ENCODE results near the gene AKR1B1. TPM values are rescaled to one million over a fixed set of nuclear protein-coding genes. Genes with fewer than 3 reads are reported as not detected.

AKR1B1 gene
- total RNA-seq, 1 donor, result 85.8 TPM

GRCh38 chr7:134438946-134439345, 20.0 kb downstream of the AKR1B1 start:
- H3K27me3 ChIP-seq (ENCODE audit: insufficient read depth, low read length), result no peaks in the 10 kb centered on the region
- no peak overlapping the region for H3K27ac ChIP-seq (ENCODE audit: low read depth, low read length)
- TF ChIP-seq CTCF (IDR thresholded peaks at IDR 0.05; ENCODE audit: extremely low read depth, low read depth, low read length), result no peak
- H3K79me2 ChIP-seq (ENCODE audit: insufficient read depth, low read length), result no peaks in the 10 kb centered on the region
- peaks cover 28% of the 10 kb centered on the region for H3K36me3 ChIP-seq (ENCODE audit: insufficient read depth, low read length)
- H2AFZ ChIP-seq (ENCODE audit: low read length), result no peak overlapping the region
- H3K4me3 ChIP-seq (ENCODE audit: insufficient read depth, low read length), result no peak overlapping the region
- no peaks in the 10 kb centered on the region for H3K9me3 ChIP-seq (ENCODE audit: low read depth, low read length)
- no peaks in the 10 kb centered on the region for H4K20me1 ChIP-seq (ENCODE audit: insufficient read depth, low read length)
- peaks cover 9% of the 10 kb centered on the region for H3K4me1 ChIP-seq (ENCODE audit: insufficient read depth, low read length)
- H3K4me2 ChIP-seq (ENCODE audit: insufficient read depth, low read length), result no peak overlapping the region
- DNase-seq (ENCODE audit: insufficient read length, low spot score, missing footprints), result no peak

GRCh38 chr7:134435161-134435920, 23.6 kb downstream of the AKR1B1 start:
- H3K9me3 ChIP-seq (ENCODE audit: low read depth, low read length), result no peaks in the 10 kb centered on the region
- H3K4me1 ChIP-seq (ENCODE audit: insufficient read depth, low read length), result peaks cover 18% of the 10 kb centered on the region
- no peaks in the 10 kb centered on the region for H4K20me1 ChIP-seq (ENCODE audit: insufficient read depth, low read length)
- H3K79me2 ChIP-seq (ENCODE audit: insufficient read depth, low read length), result no peaks in the 10 kb centered on the region
- no peak for DNase-seq (ENCODE audit: insufficient read length, low spot score, missing footprints)
- H3K36me3 ChIP-seq (ENCODE audit: insufficient read depth, low read length), result no peaks in the 10 kb centered on the region
- no peak overlapping the region for H3K4me3 ChIP-seq (ENCODE audit: insufficient read depth, low read length)
- no peak overlapping the region for H3K4me2 ChIP-seq (ENCODE audit: insufficient read depth, low read length)
- no peak for TF ChIP-seq CTCF (IDR thresholded peaks at IDR 0.05; ENCODE audit: extremely low read depth, low read depth, low read length)
- H3K27ac ChIP-seq (ENCODE audit: low read depth, low read length), result peak overlapping the region; percentile 21
- no peak overlapping the region for H2AFZ ChIP-seq (ENCODE audit: low read length)
- H3K27me3 ChIP-seq (ENCODE audit: insufficient read depth, low read length), result no peaks in the 10 kb centered on the region

GRCh38 chr7:134434701-134435100, 24.2 kb downstream of the AKR1B1 start:
- no peak for TF ChIP-seq CTCF (IDR thresholded peaks at IDR 0.05; ENCODE audit: extremely low read depth, low read depth, low read length)
- no peak overlapping the region for H2AFZ ChIP-seq (ENCODE audit: low read length)
- H3K27me3 ChIP-seq (ENCODE audit: insufficient read depth, low read length), result no peaks in the 10 kb centered on the region
- peak overlapping the region; percentile 21 for H3K27ac ChIP-seq (ENCODE audit: low read depth, low read length)
- H3K4me3 ChIP-seq (ENCODE audit: insufficient read depth, low read length), result no peak overlapping the region
- peaks cover 18% of the 10 kb centered on the region for H3K4me1 ChIP-seq (ENCODE audit: insufficient read depth, low read length)
- no peaks in the 10 kb centered on the region for H3K36me3 ChIP-seq (ENCODE audit: insufficient read depth, low read length)
- no peaks in the 10 kb centered on the region for H3K9me3 ChIP-seq (ENCODE audit: low read depth, low read length)
- no peaks in the 10 kb centered on the region for H3K79me2 ChIP-seq (ENCODE audit: insufficient read depth, low read length)
- H3K4me2 ChIP-seq (ENCODE audit: insufficient read depth, low read length), result no peak overlapping the region
- no peak for DNase-seq (ENCODE audit: insufficient read length, low spot score, missing footprints)
- H4K20me1 ChIP-seq (ENCODE audit: insufficient read depth, low read length), result no peaks in the 10 kb centered on the region

GRCh38 chr7:134433430-134433829, 25.5 kb downstream of the AKR1B1 start:
- H3K79me2 ChIP-seq (ENCODE audit: insufficient read depth, low read length), result no peaks in the 10 kb centered on the region
- no peak overlapping the region for H3K4me2 ChIP-seq (ENCODE audit: insufficient read depth, low read length)
- H4K20me1 ChIP-seq (ENCODE audit: insufficient read depth, low read length), result no peaks in the 10 kb centered on the region
- no peak overlapping the region for H3K4me3 ChIP-seq (ENCODE audit: insufficient read depth, low read length)
- H3K27me3 ChIP-seq (ENCODE audit: insufficient read depth, low read length), result no peaks in the 10 kb centered on the region
- peaks cover 18% of the 10 kb centered on the region for H3K4me1 ChIP-seq (ENCODE audit: insufficient read depth, low read length)
- no peak for TF ChIP-seq CTCF (IDR thresholded peaks at IDR 0.05; ENCODE audit: extremely low read depth, low read depth, low read length)
- H3K36me3 ChIP-seq (ENCODE audit: insufficient read depth, low read length), result no peaks in the 10 kb centered on the region
- H2AFZ ChIP-seq (ENCODE audit: low read length), result no peak overlapping the region
- H3K27ac ChIP-seq (ENCODE audit: low read depth, low read length), result no peak overlapping the region
- no peak for DNase-seq (ENCODE audit: insufficient read length, low spot score, missing footprints)
- H3K9me3 ChIP-seq (ENCODE audit: low read depth, low read length), result no peaks in the 10 kb centered on the region
